Pons (tissue), 1 donor: ENCODE data around the gene CACNA2D2.

Experiments used
- DNase-seq: peaks from one replicate; pipeline ENCODE4 v3.0.0-alpha.2; 2016; ENCODE audit warnings: low spot score

CACNA2D2 gene

GRCh38 chr3:50395070-50395860, 108.2 kb downstream of the CACNA2D2 start:
- DNase-seq = no peak

- no peak for DNase-seq
Observed at GRCh38 chr3:50393061-50393460, 110.4 kb downstream of the CACNA2D2 start.

GRCh38 chr3:50392101-50392715, 111.2 kb downstream of the CACNA2D2 start:
- peak; percentile 24 for DNase-seq

- DNase-seq = peak; percentile 31
Observed at GRCh38 chr3:50390508-50391224, 112.8 kb downstream of the CACNA2D2 start.

- DNase-seq = no peak
Observed at GRCh38 chr3:50389414-50389767, 114.0 kb downstream of the CACNA2D2 start.

GRCh38 chr3:50388720-50389413, 114.6 kb downstream of the CACNA2D2 start:
- no peak for DNase-seq

- no peak for DNase-seq
Observed at GRCh38 chr3:50388016-50388719, 115.3 kb downstream of the CACNA2D2 start.

- no peak for DNase-seq
Observed at GRCh38 chr3:50385754-50386153, 117.7 kb downstream of the CACNA2D2 start.

GRCh38 chr3:50383750-50384149, 119.7 kb downstream of the CACNA2D2 start:
- no peak for DNase-seq

GRCh38 chr3:50382722-50383121, 120.7 kb downstream of the CACNA2D2 start:
- DNase-seq = no peak

- no peak for DNase-seq
Observed at GRCh38 chr3:50381383-50381782, 122.1 kb downstream of the CACNA2D2 start.

- DNase-seq = no peak
Observed at GRCh38 chr3:50380405-50381085, 122.9 kb downstream of the CACNA2D2 start.

GRCh38 chr3:50378757-50379156, 124.7 kb downstream of the CACNA2D2 start:
- DNase-seq = no peak

- no peak for DNase-seq
Observed at GRCh38 chr3:50378024-50378423, 125.4 kb downstream of the CACNA2D2 start.

GRCh38 chr3:50375258-50375931, 128.0 kb downstream of the CACNA2D2 start:
- no peak for DNase-seq

- no peak for DNase-seq
Observed at GRCh38 chr3:50374363-50375257, 128.8 kb downstream of the CACNA2D2 start.

- no peak for DNase-seq
Observed at GRCh38 chr3:50373146-50374051, 130.0 kb downstream of the CACNA2D2 start.

- DNase-seq = no peak
Observed at GRCh38 chr3:50372349-50372748, 131.1 kb downstream of the CACNA2D2 start.
